Skeletal muscle tissue (tissue), 4 donors: ENCODE data around the gene CSTA. TPM values are rescaled to one million over a fixed set of nuclear protein-coding genes. Genes with fewer than 3 reads are reported as not detected.
"Not testable (repeated sequence)": the region's sequence is repeated elsewhere in the genome, so short reads cannot be mapped to it uniquely, and the experiment has no call there.

ENCODE experiments used
- H3K27ac ChIP-seq: one replicate; pipeline ENCODE4 v1.7.0; 2013; ENCODE audit warnings: mild to moderate bottlenecking, low read depth, low read length, inconsistent platforms
- H3K27me3 ChIP-seq, 3 donors: one replicate each; pipeline ENCODE4 v1.7.0; 2013; ENCODE audit warnings: low read length in 3 of 3; ENCODE audit not compliant: control insufficient read depth in 3 of 3, insufficient read depth in 3 of 3
- H3K36me3 ChIP-seq, 3 donors: one replicate each; pipeline ENCODE4 v1.7.0; 2013; ENCODE audit warnings: low read length in 3 of 3; ENCODE audit not compliant: control insufficient read depth in 3 of 3, insufficient read depth in 3 of 3
- H3K4me1 ChIP-seq, 3 donors: one replicate each; pipeline ENCODE4 v1.7.0; 2013; ENCODE audit warnings: low read length in 3 of 3, mild to moderate bottlenecking in 3 of 3; ENCODE audit not compliant: control insufficient read depth in 3 of 3, insufficient read depth in 3 of 3
- H3K4me3 ChIP-seq, 3 donors: one replicate each; pipeline ENCODE4 v1.7.0; 2013; ENCODE audit warnings: low read length in 3 of 3
- H3K9ac ChIP-seq, 3 donors: one replicate each; pipeline ENCODE4 v1.7.0; 2013; ENCODE audit warnings: low read length in 3 of 3, mild to moderate bottlenecking in 3 of 3, moderate library complexity in 2 of 3, low read depth in 1 of 3
- H3K9me3 ChIP-seq, 3 donors: one replicate each; pipeline ENCODE4 v1.7.0; 2013; ENCODE audit warnings: low read length in 3 of 3; ENCODE audit not compliant: control insufficient read depth in 3 of 3
- total RNA-seq: library from RNA; depleted of rRNA; stranded (reverse); fragments of >200 nt; gene quantifications from one replicate; pipeline ENCODE4 v1.2.3, GENCODE V29; 2014
- donor health status: Osteomylitis.

The CSTA gene
- total RNA-seq, 1 donor from 2014 or later = 0.52 TPM

DNA sequence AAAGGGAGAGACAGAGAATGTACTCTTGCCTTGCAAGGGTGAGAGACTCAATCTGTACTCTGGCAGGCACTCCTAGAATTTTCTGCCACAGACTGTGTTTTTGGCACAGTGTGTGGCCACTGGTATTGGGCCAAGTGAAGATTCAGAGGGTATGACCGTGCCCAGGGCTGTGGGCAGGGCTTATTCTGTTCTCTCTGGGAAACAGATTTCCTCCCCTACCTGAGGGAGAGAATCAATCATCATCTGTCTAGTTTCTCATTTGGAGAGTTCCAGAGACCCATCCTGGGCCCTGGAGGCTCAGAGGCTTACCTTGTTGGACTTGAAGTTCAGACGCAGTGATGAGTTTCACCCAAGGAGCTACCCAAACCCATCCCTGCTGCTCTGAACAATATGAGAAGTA lies 28.2 kb downstream of the CSTA start:
- peaks cover 0 to 2% (median under 1%) of the 10 kb centered on the region in 3 donors for H3K36me3 ChIP-seq
- H3K4me1 ChIP-seq = no peaks in the 10 kb centered on the region
- H3K9me3 ChIP-seq = no peaks in the 10 kb centered on the region
- no peaks in the 10 kb centered on the region for H3K27me3 ChIP-seq
- H3K27ac ChIP-seq = no peak overlapping the region
- no peak overlapping the region for H3K4me3 ChIP-seq
- no peak overlapping the region for H3K9ac ChIP-seq

DNA sequence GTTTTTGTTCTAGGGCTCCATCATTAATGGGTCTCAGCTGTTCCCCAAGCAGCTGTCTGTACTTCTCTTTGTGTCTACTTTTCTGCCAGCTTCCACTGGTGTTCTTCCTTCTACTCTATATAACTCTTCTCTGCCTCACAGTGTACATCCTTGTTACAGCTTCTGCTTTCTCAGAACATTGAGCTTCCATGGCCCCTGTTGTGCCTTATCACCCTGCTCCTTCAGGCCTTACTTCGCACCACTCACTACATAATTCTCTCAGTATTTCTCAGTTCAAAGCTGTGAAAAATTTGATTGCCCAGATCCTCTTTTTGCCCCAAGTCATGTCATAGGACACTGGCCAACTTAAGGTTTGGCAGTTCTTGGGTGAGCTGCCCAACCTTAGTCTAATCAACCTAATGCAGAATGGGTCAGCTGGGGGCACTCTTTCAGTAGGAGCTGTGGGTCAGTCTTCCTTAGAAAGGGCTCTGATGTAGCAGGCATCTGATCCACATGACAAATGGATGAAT lies 28.9 kb downstream of the CSTA start:
- Histone ChIP-seq H3K27me3 (no peaks in the 10 kb centered on the region), H3K4me3 (no peak overlapping the region), H3K9me3 (no peaks in the 10 kb centered on the region), H3K9ac (no peak overlapping the region), H3K36me3 (peaks cover 6 to 8% (median 7%) of the 10 kb centered on the region in 3 donors), H3K4me1 (no peaks in the 10 kb centered on the region), H3K27ac (no peak overlapping the region)

DNA sequence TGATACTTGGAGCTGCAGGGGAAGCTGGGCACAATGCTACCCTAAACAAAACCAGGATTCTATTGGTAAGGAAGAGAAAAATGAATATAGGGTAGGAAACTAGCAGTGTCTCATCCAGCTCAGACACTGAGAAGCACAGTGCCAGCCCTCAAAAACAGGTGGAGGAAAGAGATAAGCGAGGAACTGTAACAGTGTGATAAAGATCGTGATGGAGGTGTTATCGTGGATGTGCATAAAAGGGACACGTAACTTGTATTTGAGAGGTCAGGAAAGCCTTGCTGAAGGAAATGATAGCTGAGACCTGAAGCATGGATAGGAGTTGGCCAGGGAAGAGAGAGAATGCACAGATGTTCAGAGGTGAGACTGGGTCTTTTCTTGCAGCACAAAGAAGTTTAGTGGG lies 30.6 kb downstream of the CSTA start:
- Histone ChIP-seq H3K36me3 (peaks cover 6 to 8% (median 7%) of the 10 kb centered on the region in 3 donors), H3K4me1 (no peaks in the 10 kb centered on the region), H3K27ac (no peak overlapping the region), H3K9ac (no peak overlapping the region), H3K27me3 (no peaks in the 10 kb centered on the region), H3K4me3 (no peak overlapping the region), H3K9me3 (no peaks in the 10 kb centered on the region)

DNA sequence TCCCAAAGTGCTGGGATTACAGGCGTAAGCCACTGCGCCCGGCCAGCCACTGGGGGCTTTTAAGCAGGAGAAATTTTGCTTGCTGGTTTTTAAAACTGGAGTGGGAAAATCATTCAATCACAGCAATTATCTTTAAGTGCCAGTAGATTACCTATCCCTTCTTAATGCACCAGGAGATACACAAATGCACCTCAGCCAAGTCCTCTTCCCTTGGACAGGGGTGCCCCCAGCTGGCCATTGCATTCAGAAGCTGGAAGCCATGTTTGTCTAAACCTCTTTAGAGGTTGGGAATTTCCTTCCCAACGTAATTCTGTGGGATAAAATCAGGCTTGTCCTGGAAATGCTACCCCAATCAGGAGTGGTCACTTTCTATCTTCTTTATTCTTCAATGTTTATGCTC lies 31.4 kb downstream of the CSTA start:
- H3K9ac ChIP-seq = no peak overlapping the region
- peaks cover 7 to 9% (median 8%) of the 10 kb centered on the region in 3 donors for H3K36me3 ChIP-seq
- H3K4me1 ChIP-seq = no peaks in the 10 kb centered on the region
- no peak overlapping the region for H3K27ac ChIP-seq
- no peaks in the 10 kb centered on the region for H3K9me3 ChIP-seq
- no peaks in the 10 kb centered on the region for H3K27me3 ChIP-seq
- H3K4me3 ChIP-seq = no peak overlapping the region

DNA sequence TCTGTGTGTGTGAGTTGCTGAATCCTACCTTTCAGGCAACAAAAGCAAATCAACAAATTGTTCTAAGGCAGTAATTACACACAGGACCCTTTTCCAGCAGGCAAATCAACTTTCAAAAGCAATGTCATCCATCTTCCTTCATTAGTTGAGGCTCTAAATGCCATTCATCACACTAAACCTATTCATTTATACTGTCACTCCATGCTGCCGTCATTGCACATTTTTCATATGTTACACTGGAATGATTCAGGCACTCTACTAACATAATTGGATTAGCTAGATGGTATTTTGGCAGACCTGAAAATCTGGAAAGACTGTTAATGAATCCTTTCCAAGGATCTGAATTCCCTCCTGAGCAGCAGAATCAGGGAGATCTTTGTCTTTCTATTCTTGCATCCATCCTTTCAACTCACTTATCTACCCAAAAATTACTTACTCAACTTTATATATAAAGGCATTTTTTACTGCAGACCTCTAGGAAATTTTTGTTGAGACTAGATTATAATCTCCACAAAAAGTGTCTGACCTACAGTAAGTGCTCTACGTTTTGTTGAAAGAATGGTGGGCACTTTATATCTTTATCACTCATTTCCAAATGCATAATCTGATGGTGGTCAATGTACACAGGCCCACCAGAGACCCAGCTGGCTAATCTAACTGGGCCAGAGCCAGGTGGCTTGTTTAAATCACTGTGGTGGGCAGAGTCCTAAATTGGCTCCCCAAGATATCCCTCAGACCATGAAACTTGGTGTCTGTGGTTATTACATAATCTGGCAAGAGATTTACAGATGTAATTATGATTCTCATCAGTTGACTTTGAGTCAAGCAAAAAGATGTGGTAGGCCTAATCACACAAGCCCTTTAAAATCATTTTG lies 33.0 kb downstream of the CSTA start:
- H3K4me3 ChIP-seq = no peak overlapping the region
- H3K9ac ChIP-seq = no peak overlapping the region
- H3K27ac ChIP-seq = no peak overlapping the region
- H3K27me3 ChIP-seq = no peaks in the 10 kb centered on the region
- peaks cover 9 to 20% (median 15%) of the 10 kb centered on the region in 3 donors for H3K36me3 ChIP-seq
- H3K4me1 ChIP-seq = no peaks in the 10 kb centered on the region
- no peaks in the 10 kb centered on the region for H3K9me3 ChIP-seq

DNA sequence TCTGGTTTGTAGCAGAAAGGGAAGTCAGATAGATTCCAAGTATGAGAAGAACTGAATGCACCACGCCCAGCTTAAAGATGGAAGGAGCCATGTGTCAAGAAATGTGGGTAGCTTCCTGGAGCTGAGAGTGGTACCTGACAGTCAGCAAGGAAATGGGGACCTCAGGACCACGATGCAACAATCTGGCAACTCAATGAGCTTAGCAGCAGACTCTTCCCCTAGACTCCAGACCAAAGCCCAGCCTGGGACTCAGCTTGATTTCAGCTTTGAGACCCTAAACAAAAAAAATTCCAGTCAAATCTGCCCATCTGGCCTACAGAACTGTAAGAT lies 33.6 kb downstream of the CSTA start:
- Histone ChIP-seq H3K27ac (no peak overlapping the region), H3K36me3 (peaks cover 10 to 20% (median 16%) of the 10 kb centered on the region in 3 donors), H3K4me3 (no peak overlapping the region), H3K9ac (no peak overlapping the region), H3K9me3 (no peaks in the 10 kb centered on the region), H3K27me3 (no peaks in the 10 kb centered on the region), H3K4me1 (no peaks in the 10 kb centered on the region)

DNA sequence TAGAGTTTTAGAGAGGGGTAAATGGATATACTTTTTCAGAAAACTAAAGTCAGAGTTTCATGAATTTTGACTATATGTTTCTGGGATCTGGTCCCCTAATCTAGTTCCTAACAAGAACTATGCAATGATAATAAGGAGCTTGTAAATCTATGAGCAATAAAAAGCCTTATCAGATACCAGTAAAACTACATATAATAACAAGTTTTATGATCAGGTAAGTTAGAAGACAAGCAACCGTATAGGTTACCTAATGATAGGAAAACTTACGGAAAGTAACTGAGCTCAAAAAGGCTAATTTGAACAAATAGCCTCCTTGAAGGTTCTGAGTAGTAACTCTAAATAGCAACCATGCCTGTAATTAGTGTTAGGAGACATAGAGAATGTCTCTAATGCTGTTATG lies 37.0 kb downstream of the CSTA start:
- Histone ChIP-seq H3K4me1 (no peaks in the 10 kb centered on the region), H3K9me3 (no peaks in the 10 kb centered on the region), H3K4me3 (no peak overlapping the region), H3K27me3 (no peaks in the 10 kb centered on the region), H3K27ac (no peak overlapping the region), H3K36me3 (peaks cover 23 to 40% (median 34%) of the 10 kb centered on the region in 3 donors), H3K9ac (no peak overlapping the region)

DNA sequence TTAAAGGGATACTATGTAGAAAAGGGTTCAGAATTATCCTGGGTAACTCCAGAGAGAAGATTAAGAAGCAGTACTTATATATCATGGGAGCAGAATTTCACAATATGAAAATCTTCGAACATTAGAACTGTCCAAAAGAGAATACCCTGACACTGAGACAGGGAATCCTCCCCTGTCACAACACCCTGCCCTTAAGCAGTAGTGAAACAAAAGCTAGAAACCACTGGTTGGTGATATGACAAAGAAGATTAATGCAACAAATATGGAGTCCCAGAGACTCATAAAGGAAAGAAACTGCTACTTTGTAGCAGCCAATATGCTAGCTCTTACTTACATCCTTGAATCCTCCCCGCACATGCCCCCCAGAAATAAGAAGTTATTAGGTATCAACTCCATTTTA lies 39.4 kb downstream of the CSTA start:
- H3K9me3 ChIP-seq = no peaks in the 10 kb centered on the region
- no peak overlapping the region for H3K4me3 ChIP-seq
- peaks cover 17 to 48% (median 30%) of the 10 kb centered on the region in 3 donors for H3K36me3 ChIP-seq
- H3K27ac ChIP-seq = no peak overlapping the region
- H3K9ac ChIP-seq = no peak overlapping the region
- H3K4me1 ChIP-seq = no peaks in the 10 kb centered on the region
- no peaks in the 10 kb centered on the region for H3K27me3 ChIP-seq

DNA sequence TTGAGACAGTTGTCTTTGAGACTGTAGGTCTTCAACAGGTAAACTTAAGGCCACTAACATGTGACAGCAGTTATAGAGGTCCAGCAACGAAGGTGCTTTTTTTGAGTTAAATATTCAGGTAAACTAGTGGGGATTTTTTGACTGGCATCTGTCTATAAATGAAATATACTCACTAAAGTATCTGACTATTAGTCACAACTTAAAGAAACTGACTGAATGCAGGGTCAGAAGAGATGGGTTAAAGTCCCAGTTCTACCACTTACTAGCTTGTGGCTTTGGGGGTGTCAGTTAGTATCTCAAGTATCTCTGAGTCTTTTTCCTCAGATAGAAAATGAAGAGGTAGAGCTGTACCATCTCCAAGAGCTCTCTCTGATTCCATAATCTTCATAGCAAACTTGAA lies 40.0 kb downstream of the CSTA start:
- H3K27ac ChIP-seq = no peak overlapping the region
- H3K4me3 ChIP-seq = no peak overlapping the region
- H3K9ac ChIP-seq = no peak overlapping the region
- peaks cover 17 to 52% (median 34%) of the 10 kb centered on the region in 3 donors for H3K36me3 ChIP-seq
- H3K4me1 ChIP-seq = no peaks in the 10 kb centered on the region
- no peaks in the 10 kb centered on the region for H3K9me3 ChIP-seq
- no peaks in the 10 kb centered on the region for H3K27me3 ChIP-seq

DNA sequence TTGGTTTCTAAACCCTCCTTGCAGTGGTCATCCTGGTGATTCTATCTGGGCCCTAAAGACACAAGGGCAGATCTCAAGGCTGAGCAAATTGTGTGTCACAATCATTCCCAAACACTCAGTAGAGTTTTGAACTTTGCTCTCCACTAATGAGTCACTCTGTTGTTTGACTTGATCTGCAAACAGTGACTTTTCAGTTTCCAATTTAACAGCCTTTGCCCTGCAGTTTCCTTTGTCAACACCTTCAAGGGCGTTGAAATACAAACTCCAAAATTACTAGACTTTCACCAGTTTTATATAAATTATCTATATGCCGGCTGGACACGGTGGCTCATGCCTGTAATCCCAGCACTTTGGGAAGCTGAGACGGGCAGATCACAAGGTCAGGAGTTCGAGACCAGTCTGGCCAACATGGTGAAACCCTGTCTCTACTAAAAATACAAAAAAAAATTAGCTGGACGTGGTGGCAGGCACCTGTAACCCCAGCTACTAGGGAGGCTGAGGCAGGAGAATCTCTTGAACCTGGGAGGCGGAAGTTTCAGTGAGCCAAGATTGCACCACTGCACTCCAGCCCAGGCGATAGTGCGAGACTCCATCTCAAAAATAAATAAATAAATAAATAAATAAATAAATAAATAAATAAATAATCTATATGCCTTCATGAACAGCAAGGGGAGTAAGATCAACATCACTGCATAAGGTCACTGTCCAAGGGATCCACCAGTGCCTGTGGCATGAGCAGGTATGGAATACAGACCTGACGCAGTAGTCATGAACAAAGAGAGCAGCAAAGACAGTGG lies 40.7 kb downstream of the CSTA start:
- H3K9ac ChIP-seq, H3K27ac ChIP-seq, H3K4me3 ChIP-seq, H3K4me1 ChIP-seq, H3K27me3 ChIP-seq, H3K9me3 ChIP-seq: not testable (repeated sequence)
- H3K36me3 ChIP-seq = peaks cover 17 to 52% (median 37%) of the 10 kb centered on the region in 3 donors
